Psoas muscle (tissue), 8 donors: ENCODE measurements around the gene UBE3B. TPM values are rescaled to one million over a fixed set of nuclear protein-coding genes. Genes with fewer than 3 reads are reported as not detected.

Source experiments
- ATAC-seq, 4 donors: fragments of 200-7000 bp; cut with Tn5 transposase; one replicate each; pipeline ENCODE4 v1.9.1; 2020; ENCODE audit warnings: moderate library complexity in 3 of 4, mild to moderate bottlenecking in 2 of 4
- DNase-seq, 2 donors: peaks; one replicate each; pipeline ENCODE4 v3.0.0-alpha.2; 2020
- H3K27ac ChIP-seq: fragments of 200-600 bp; one replicate; pipeline ENCODE4 v1.8.0; 2022
- H3K27me3 ChIP-seq, 3 donors: fragments of 200-600 bp in 1 of 3; one replicate each; pipeline versions ENCODE4 v1.6.1 to v1.8.0; 2013 to 2022; ENCODE audit warnings: low read length in 2 of 3, mild to moderate bottlenecking in 2 of 3, moderate library complexity in 1 of 3; ENCODE audit not compliant: insufficient read depth in 3 of 3
- H3K36me3 ChIP-seq, 2 donors: fragments of 200-600 bp in 1 of 2; one replicate each; pipeline versions ENCODE4 v1.6.1 to v1.8.0; 2013 to 2022; ENCODE audit warnings: low read depth in 1 of 2, mild to moderate bottlenecking in 1 of 2, moderate library complexity in 1 of 2; ENCODE audit not compliant: insufficient read depth in 1 of 2
- H3K4me1 ChIP-seq: fragments of 200-600 bp; one replicate; pipeline ENCODE4 v1.8.0; 2022
- H3K4me3 ChIP-seq: fragments of 200-600 bp; one replicate; pipeline ENCODE4 v1.8.0; 2022; ENCODE audit warnings: mild to moderate bottlenecking
- H3K9me3 ChIP-seq: fragments of 200-600 bp; one replicate; pipeline ENCODE4 v1.8.0; 2022
- WGBS, 3 donors: extraction: QIAGEN DNeasy Blood & Tissue Kit; methylation state at CpG; one replicate each; pipeline versions ENCODE4 v1.1.6 to v1.1.7; 2013; 5-methylcytosine and 5-hydroxymethylcytosine counted together
- intact Hi-C, 2 donors: fragments of 100-400 bp; cut with DNase I; formaldehyde crosslinking; loops; one replicate each; pipeline versions ENCODE4 v1.11.0 to v1.14.2; 2022
- polyA plus RNA-seq, 3 donors: library from polyadenylated mRNA; stranded (reverse); fragments of 200-250 nt; gene quantifications; one replicate each; pipeline ENCODE4 v1.2.3, GENCODE V29; 2013
- total RNA-seq, 4 donors: library from RNA; stranded (reverse); fragmentation: NEBNext Ultra II Directional in 2 of 4; extraction: Animal tissue kit (Norgen Biotek cat#: 25700) in 2 of 4; gene quantifications; one replicate each; pipeline versions ENCODE4 v1.2.1 to v1.2.4, GENCODE V29; 2021 to 2023
- TF ChIP-seq, protein P1 (sequence below): fragments of 200-600 bp; IDR thresholded peaks from one replicate; pipeline ENCODE4 v1.8.0; 2022; ENCODE audit warnings: antibody characterized with exemption
- donor health status: healthy with polysubstance abuse.
- donor health status: DM: no; HTN: no; CAD: no; lungs with moderate emphysema.
- donor health status: Bipolar disorder and iron deficiency.
- donor health status: healthy.
- donor health status: DM: yes; HTN: yes; CAD: no.
- donor health status: DM: no; HTN: no; CAD: no.
- donor health status: DM: no; HTN: no; CAD: no.
- donor health status: DM: yes; HTN: yes; CAD: no.

UBE3B gene
- total and polyA plus RNA-seq, 7 donors, result 13.5 to 50.8 (median 42.6) TPM

DNA sequence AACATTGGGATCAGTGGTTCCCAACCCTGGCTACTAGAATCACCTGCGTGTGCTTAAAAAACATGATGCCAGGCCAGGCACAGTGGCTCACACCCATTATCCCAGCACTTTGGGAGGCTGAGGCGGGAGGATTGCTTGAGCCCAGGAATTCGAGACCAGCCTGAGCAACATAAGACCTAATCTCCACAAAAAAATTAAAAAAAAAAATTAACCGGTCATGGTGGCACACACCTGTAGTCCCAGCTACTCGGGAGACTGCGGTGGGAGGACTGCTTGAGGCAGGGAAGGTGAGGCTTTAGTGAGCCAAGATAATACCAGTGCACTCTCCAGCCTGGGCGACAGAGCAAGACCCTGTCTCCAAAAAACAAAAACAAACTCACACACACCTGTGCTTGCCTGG lies 2.3 kb upstream of the UBE3B start:
- TF ChIP-seq, protein P1, sequence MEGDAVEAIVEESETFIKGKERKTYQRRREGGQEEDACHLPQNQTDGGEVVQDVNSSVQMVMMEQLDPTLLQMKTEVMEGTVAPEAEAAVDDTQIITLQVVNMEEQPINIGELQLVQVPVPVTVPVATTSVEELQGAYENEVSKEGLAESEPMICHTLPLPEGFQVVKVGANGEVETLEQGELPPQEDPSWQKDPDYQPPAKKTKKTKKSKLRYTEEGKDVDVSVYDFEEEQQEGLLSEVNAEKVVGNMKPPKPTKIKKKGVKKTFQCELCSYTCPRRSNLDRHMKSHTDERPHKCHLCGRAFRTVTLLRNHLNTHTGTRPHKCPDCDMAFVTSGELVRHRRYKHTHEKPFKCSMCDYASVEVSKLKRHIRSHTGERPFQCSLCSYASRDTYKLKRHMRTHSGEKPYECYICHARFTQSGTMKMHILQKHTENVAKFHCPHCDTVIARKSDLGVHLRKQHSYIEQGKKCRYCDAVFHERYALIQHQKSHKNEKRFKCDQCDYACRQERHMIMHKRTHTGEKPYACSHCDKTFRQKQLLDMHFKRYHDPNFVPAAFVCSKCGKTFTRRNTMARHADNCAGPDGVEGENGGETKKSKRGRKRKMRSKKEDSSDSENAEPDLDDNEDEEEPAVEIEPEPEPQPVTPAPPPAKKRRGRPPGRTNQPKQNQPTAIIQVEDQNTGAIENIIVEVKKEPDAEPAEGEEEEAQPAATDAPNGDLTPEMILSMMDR, result no peak

GRCh38 chr12:109475993-109476806 lies 1.2 kb upstream of the UBE3B start:
- ATAC-seq, result no peak
- no peak for DNase-seq
- 12 to 16% (median 16%) methylated on average over 19 of the region's 19 CpGs for WGBS, 3 donors
- Histone ChIP-seq H3K4me3 (peak overlapping the region; percentile 95), H3K27ac (peak overlapping the region; percentile 97), H3K36me3 (peaks cover 0 to 18% of the 10 kb centered on the region in 2 donors), H3K4me1 (peaks cover 33% of the 10 kb centered on the region), H3K27me3 (no peaks in the 10 kb centered on the region), H3K9me3 (no peaks in the 10 kb centered on the region)
- TF ChIP-seq, protein P1, result no peak
- intact Hi-C loops, result loop anchor here (5.0 kb wide), 2 partner anchors 39 to 44 kb away; no protein-coding TSS in a partner anchor

More for the DNA sequence above, 2.3 kb upstream of the UBE3B start:
- H3K27ac ChIP-seq, result no peak overlapping the region
- 85 to 89% (median 85%) methylated on average over 7 of the region's 7 CpGs for WGBS, 3 donors
- DNase-seq (no peak), ATAC-seq (no peak)
- no peaks in the 10 kb centered on the region for H3K27me3 ChIP-seq
- intact Hi-C loops, result loop anchor here (5.0 kb wide), 2 partner anchors 38 to 43 kb away; no protein-coding TSS in a partner anchor
- peaks cover 41% of the 10 kb centered on the region for H3K4me1 ChIP-seq
- H3K4me3 ChIP-seq, result peak overlapping the region; percentile 95
- H3K36me3 ChIP-seq, result peaks cover 0 to 18% of the 10 kb centered on the region in 2 donors
- H3K9me3 ChIP-seq, result no peaks in the 10 kb centered on the region

- Histone ChIP-seq H3K36me3 (peaks cover 0 to 23% of the 10 kb centered on the region in 2 donors), H3K9me3 (no peaks in the 10 kb centered on the region), H3K4me3 (peak overlapping the region; percentile 95), H3K27ac (peak overlapping the region; percentile 97), H3K4me1 (peaks cover 31% of the 10 kb centered on the region), H3K27me3 (no peaks in the 10 kb centered on the region)
- TF ChIP-seq, protein P1, result no peak
- WGBS, 3 donors, result 0 to 1% (median 1%) methylated on average over 11 of the region's 11 CpGs
- ATAC-seq, result peak in 1 of 4 donors; percentile 6
- no peak for DNase-seq
- intact Hi-C loops, result loop anchor here (5.0 kb wide), 2 partner anchors 39 to 44 kb away; no protein-coding TSS in a partner anchor
These were observed 638 bp upstream of the UBE3B start for GRCh38 chr12:109476807-109477184.

DNA sequence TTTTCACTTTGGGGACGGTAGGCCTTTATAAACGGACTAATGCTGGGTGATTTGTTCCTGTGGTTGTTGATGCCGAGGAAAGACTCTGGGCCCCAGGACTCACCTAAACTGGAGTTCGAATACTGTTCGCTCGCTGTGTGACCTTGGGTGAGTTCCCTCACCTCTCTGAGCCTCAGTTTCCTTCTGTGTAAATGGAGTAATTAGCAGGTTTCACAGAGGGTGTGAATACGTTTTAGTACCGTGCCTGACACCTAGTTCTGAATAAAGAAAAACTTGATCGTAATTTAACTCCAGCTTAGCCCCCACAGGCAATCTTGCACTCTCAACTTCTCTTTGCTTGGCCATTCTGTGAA lies 505 bp downstream of the UBE3B start:
- TF ChIP-seq, protein P1, result no peak
- DNase-seq (no peak), ATAC-seq (peak in 1 of 4 donors; percentile 6)
- intact Hi-C loops, result loop anchor here (5.0 kb wide), 2 partner anchors 41 to 46 kb away; no protein-coding TSS in a partner anchor
- Histone ChIP-seq H3K4me1 (peaks cover 31% of the 10 kb centered on the region), H3K36me3 (peaks cover 0 to 27% of the 10 kb centered on the region in 2 donors), H3K4me3 (peak overlapping the region; percentile 95), H3K27me3 (no peaks in the 10 kb centered on the region), H3K9me3 (no peaks in the 10 kb centered on the region), H3K27ac (peak overlapping the region; percentile 97)
- 3% methylated on average over 9 of the region's 9 CpGs for WGBS, 3 donors
